Keratinocyte (primary cell): Measurements from ENCODE around the gene HEPHL1. TPM values are rescaled to one million over a fixed set of nuclear protein-coding genes. Genes with fewer than 3 reads are reported as not detected.

Experiments
- DNase-seq: peaks from one replicate; pipeline ENCODE4 v3.0.0-alpha.2; 2011; ENCODE audit warnings: low read depth, missing footprints, low spot score
- FAIRE-seq: peaks from 2 replicates; lab custom pipeline; 2011; peaks lifted over from hg19 to GRCh38; lab: Jason Lieb, UNC
- H2AFZ ChIP-seq: 2 replicates; pipeline ENCODE4 v1.6.0; 2012; ENCODE audit warnings: low read length, control low read depth, inconsistent platforms; ENCODE audit not compliant: control insufficient read depth
- H3K27ac ChIP-seq: 2 replicates; pipeline ENCODE4 v1.5.1; 2011; ENCODE audit warnings: low read length; ENCODE audit not compliant: control insufficient read depth, insufficient read depth
- H3K27me3 ChIP-seq: 3 replicates; pipeline ENCODE4 v1.6.0; 2011; ENCODE audit warnings: low read length; ENCODE audit not compliant: control insufficient read depth, insufficient read depth; ENCODE audit errors: extremely low read depth
- H3K36me3 ChIP-seq, 2 experiments: 2 replicates in 1 of 2; 3 replicates in 1 of 2; pipeline ENCODE4 v1.5.1; 2011; ENCODE audit warnings: low read length in 2 of 2, mild to moderate bottlenecking in 1 of 2; ENCODE audit not compliant: control insufficient read depth in 2 of 2, insufficient read depth in 2 of 2; ENCODE audit errors: extremely low read depth in 1 of 2
- H3K4me1 ChIP-seq: 3 replicates; pipeline ENCODE4 v1.5.1; 2011; ENCODE audit warnings: low read length; ENCODE audit not compliant: control insufficient read depth, insufficient read depth; ENCODE audit errors: extremely low read depth
- H3K4me2 ChIP-seq: 3 replicates; pipeline ENCODE4 v1.6.0; 2011; ENCODE audit warnings: low read depth, low read length; ENCODE audit not compliant: control insufficient read depth, insufficient read depth; ENCODE audit errors: extremely low read depth
- H3K4me3 ChIP-seq, 3 experiments: fragments of 200-600 bp in 1 of 3; sonication (generic) in 1 of 3; 2 replicates in 2 of 3; 3 replicates in 1 of 3; pipeline ENCODE4 v1.5.1; 2011 to 2016; ENCODE audit warnings: low read length in 3 of 3, mild to moderate bottlenecking in 3 of 3, control low read depth in 2 of 3, inconsistent platforms in 1 of 3, low read depth in 1 of 3, mixed read lengths in 1 of 3, mixed run types in 1 of 3, moderate library complexity in 1 of 3; ENCODE audit not compliant: control insufficient read depth in 2 of 3, insufficient read depth in 2 of 3; ENCODE audit errors: extremely low read depth in 1 of 3
- H3K79me2 ChIP-seq: 2 replicates; pipeline ENCODE4 v1.6.0; 2012; ENCODE audit warnings: low read length; ENCODE audit not compliant: control insufficient read depth, insufficient read depth
- H3K9ac ChIP-seq: 3 replicates; pipeline ENCODE4 v1.6.0; 2011; ENCODE audit warnings: low read length; ENCODE audit not compliant: control insufficient read depth, insufficient read depth; ENCODE audit errors: extremely low read depth
- H3K9me1 ChIP-seq: 3 replicates; pipeline ENCODE4 v1.6.0; 2011; ENCODE audit warnings: low read length; ENCODE audit not compliant: control insufficient read depth, insufficient read depth; ENCODE audit errors: extremely low read depth
- H3K9me3 ChIP-seq: 2 replicates; pipeline ENCODE4 v1.5.1; 2012; ENCODE audit warnings: low read depth, low read length; ENCODE audit not compliant: control insufficient read depth
- H4K20me1 ChIP-seq: 3 replicates; pipeline ENCODE4 v1.6.0; 2011; ENCODE audit warnings: low read length; ENCODE audit not compliant: control insufficient read depth, insufficient read depth; ENCODE audit errors: extremely low read depth
- CTCF ChIP-seq, 3 experiments: IDR thresholded peaks in 1 of 3; conservative IDR thresholded peaks in 1 of 3; optimal IDR thresholded peaks in 1 of 3; 2 replicates in 2 of 3; 3 replicates in 1 of 3; pipeline versions ENCODE3 to v1.5.1; 2011; ENCODE audit warnings: low read length in 3 of 3, mild to moderate bottlenecking in 3 of 3, moderate library complexity in 2 of 3, control low read depth in 1 of 3, inconsistent platforms in 1 of 3; ENCODE audit not compliant: insufficient read depth in 2 of 3; ENCODE audit errors: extremely low read depth in 1 of 3
- EZH2 ChIP-seq: IDR thresholded peaks from one replicate; pipeline ENCODE4 v1.6.1; 2012; ENCODE audit warnings: inconsistent platforms, mild to moderate bottlenecking, low read length, moderate library complexity
- dilution Hi-C: fragments of 300-500 bp; cut with MboI; formaldehyde crosslinking; loops from one replicate; pipeline ENCODE4 v1.7.0; 2020; ENCODE audit warnings: low sequenced_read_pairs; ENCODE audit not compliant: extremely low pct_ligation_motif_present
- polyA plus RNA-seq, 5 experiments: library from polyadenylated mRNA; depleted of rRNA in 3 of 5; stranded (reverse) in 3 of 5; stranded (forward) in 1 of 5; unstranded in 1 of 5; fragments of >200 nt; gene quantifications; 1 replicate in 1 of 5; 2 replicates in 3 of 5; 3 replicates in 1 of 5; pipeline versions ENCODE4 v1.2.1 to v1.2.3, GENCODE V29; 2011 to 2012; ENCODE audit warnings: missing spikeins in 2 of 5, low read depth in 1 of 5, low replicate concordance in 1 of 5

The HEPHL1 gene
- polyA plus RNA-seq, 1 donor (not counting 4 experiments of a cell fraction or from before 2014, with no cell fraction given) = 138 TPM

- no peak for FAIRE-seq
- no peaks in the 10 kb centered on the region for H3K36me3 ChIP-seq
- DNase-seq = no peak
- H3K4me1 ChIP-seq = peaks cover 17% of the 10 kb centered on the region
- no peak overlapping the region for H3K4me3 ChIP-seq
- no peaks in the 10 kb centered on the region for H3K9me1 ChIP-seq
- no peaks in the 10 kb centered on the region for H3K27me3 ChIP-seq
- no peak for TF ChIP-seq EZH2
- peaks cover 2% of the 10 kb centered on the region for H3K9me3 ChIP-seq
- dilution Hi-C loops = no loop called here
- H3K4me2 ChIP-seq = no peak overlapping the region
- H3K27ac ChIP-seq = no peak overlapping the region
- H2AFZ ChIP-seq = no peak overlapping the region
- no peaks in the 10 kb centered on the region for H4K20me1 ChIP-seq
- no peak overlapping the region for H3K9ac ChIP-seq
- no peaks in the 10 kb centered on the region for H3K79me2 ChIP-seq
Measured at GRCh38 chr11:93988455-93988854, 32.7 kb upstream of the HEPHL1 start.

GRCh38 chr11:93988912-93989311 is 32.2 kb upstream of the HEPHL1 start:
- no peaks in the 10 kb centered on the region for H3K36me3 ChIP-seq
- no peak overlapping the region for H3K9ac ChIP-seq
- H3K9me1 ChIP-seq = no peaks in the 10 kb centered on the region
- dilution Hi-C loops = no loop called here
- FAIRE-seq = no peak
- no peak overlapping the region for H2AFZ ChIP-seq
- TF ChIP-seq CTCF (optimal IDR thresholded peaks at IDR 0.05 in 1 of 3, IDR thresholded peaks at IDR 0.05 in 1 of 3, conservative IDR thresholded peaks at IDR 0.05 in 1 of 3; ENCODE audit: extremely low read depth in 1 of 3, insufficient read depth in 2 of 3, low read length in 3 of 3) (no peak), EZH2 (no peak)
- peaks cover 2% of the 10 kb centered on the region for H3K9me3 ChIP-seq
- H3K4me3 ChIP-seq = no peak overlapping the region
- no peak overlapping the region for H3K4me2 ChIP-seq
- H3K79me2 ChIP-seq = no peaks in the 10 kb centered on the region
- H3K27me3 ChIP-seq = no peaks in the 10 kb centered on the region
- no peak for DNase-seq
- peaks cover 17% of the 10 kb centered on the region for H3K4me1 ChIP-seq
- no peaks in the 10 kb centered on the region for H4K20me1 ChIP-seq
- no peak overlapping the region for H3K27ac ChIP-seq

GRCh38 chr11:93993747-93994146 is 27.4 kb upstream of the HEPHL1 start:
- FAIRE-seq (no peak), DNase-seq (no peak)
- Histone ChIP-seq H3K27me3 (no peaks in the 10 kb centered on the region), H3K9me3 (peaks cover 2% of the 10 kb centered on the region), H3K27ac (no peak overlapping the region), H3K4me2 (no peak overlapping the region), H3K9ac (no peak overlapping the region), H3K4me3 (no peak overlapping the region), H3K9me1 (no peaks in the 10 kb centered on the region), H4K20me1 (no peaks in the 10 kb centered on the region), H2AFZ (no peak overlapping the region), H3K79me2 (no peaks in the 10 kb centered on the region), H3K36me3 (no peaks in the 10 kb centered on the region), H3K4me1 (no peaks in the 10 kb centered on the region)
- dilution Hi-C loops = no loop called here
- TF ChIP-seq CTCF (optimal IDR thresholded peaks at IDR 0.05 in 1 of 3, IDR thresholded peaks at IDR 0.05 in 1 of 3, conservative IDR thresholded peaks at IDR 0.05 in 1 of 3; ENCODE audit: extremely low read depth in 1 of 3, insufficient read depth in 2 of 3, low read length in 3 of 3) (no peak), EZH2 (no peak)
